ENCODE data around the gene PHACTR3.

PHACTR3 gene

GRCh38 chr20:59706400-59706693 is 102.0 kb downstream of the PHACTR3 start:
- DNase-seq: no peak

DNA sequence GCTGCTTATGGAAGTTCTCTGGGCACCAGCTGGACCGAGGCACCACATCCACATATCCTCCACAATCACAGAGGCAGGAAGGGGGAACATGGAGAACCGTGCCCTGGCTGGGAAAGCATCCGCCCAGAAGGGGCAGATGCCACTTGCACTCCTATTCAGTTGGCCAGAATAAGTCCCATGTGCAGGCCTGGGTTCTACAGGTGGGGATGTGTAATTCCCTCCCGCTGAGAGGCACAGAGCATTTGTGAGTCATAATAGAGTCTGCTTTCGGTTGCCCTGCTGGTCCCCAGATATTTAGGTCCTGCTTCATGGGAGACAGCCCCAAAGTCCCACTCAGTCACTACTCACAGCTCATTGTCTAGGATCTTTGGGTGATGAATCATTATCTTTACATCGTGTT is 104.0 kb downstream of the PHACTR3 start:
- DNase-seq: no peak

- DNase-seq: no peak
Observed at GRCh38 chr20:59709636-59710035, 105.3 kb downstream of the PHACTR3 start.

- no peak for DNase-seq
Observed at GRCh38 chr20:59718071-59718470, 113.7 kb downstream of the PHACTR3 start.

DNA sequence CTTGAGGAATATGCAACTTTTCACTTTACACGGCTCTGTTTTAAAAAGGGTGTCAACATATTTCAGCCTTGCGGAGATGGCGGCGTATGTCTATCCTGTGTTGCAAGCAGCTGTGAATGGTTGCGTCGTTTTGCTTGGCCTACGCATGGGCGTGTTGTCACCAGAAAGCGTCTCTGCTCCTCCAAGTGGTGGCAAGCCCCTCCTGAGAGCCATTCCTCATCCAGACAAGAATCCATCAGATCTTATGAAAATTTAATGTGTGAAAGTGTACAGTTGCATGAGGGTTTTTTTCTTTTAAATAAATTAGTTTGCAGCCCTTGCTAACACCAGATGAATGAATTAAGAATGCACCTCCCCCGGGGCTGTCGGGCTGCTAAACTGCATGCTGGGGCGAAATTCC is 114.4 kb downstream of the PHACTR3 start:
- no peak for DNase-seq

GRCh38 chr20:59720013-59720412 is 115.7 kb downstream of the PHACTR3 start:
- no peak for DNase-seq

DNA sequence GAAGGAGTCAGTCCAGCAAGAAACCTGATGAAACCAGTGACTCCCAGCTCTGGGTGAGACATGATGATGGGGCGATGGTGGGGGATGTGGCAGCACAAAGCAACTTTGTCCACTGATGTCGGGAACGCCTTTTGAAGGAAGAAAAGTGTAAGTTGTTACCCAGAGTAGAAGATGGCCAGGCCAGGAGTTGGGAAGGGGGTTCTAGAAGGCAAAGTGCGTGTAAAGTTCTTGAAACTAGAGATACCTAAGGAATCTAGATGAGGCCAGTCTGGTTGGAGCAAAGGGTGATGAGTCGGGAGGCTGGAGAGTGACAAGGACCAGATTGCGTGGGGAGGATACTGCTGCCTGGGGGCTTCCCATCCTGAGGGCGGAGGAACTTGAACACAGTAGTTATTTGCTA is 117.0 kb downstream of the PHACTR3 start:
- DNase-seq: no peak

DNA sequence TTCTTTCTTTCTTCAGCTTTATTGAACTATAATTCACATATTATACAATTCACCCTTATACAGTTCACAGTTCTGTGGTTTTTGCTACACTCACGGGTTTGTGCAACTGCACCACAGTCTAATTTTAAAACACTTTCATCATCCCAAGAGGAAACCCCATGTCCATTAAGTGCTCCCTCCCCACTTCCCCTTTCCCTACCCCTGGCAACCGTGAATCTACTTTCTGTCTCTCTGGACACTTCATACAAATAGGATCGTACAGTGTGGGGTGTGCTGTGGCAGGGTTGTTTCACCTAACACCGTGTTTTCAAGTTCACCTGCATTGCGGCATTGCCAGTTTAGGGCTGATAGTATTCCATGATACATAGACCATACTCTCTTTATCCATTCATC is 118.8 kb downstream of the PHACTR3 start:
- no peak for DNase-seq

- peak; percentile 33 for DNase-seq
Observed at GRCh38 chr20:59723607-59724456, 119.5 kb downstream of the PHACTR3 start.

DNA sequence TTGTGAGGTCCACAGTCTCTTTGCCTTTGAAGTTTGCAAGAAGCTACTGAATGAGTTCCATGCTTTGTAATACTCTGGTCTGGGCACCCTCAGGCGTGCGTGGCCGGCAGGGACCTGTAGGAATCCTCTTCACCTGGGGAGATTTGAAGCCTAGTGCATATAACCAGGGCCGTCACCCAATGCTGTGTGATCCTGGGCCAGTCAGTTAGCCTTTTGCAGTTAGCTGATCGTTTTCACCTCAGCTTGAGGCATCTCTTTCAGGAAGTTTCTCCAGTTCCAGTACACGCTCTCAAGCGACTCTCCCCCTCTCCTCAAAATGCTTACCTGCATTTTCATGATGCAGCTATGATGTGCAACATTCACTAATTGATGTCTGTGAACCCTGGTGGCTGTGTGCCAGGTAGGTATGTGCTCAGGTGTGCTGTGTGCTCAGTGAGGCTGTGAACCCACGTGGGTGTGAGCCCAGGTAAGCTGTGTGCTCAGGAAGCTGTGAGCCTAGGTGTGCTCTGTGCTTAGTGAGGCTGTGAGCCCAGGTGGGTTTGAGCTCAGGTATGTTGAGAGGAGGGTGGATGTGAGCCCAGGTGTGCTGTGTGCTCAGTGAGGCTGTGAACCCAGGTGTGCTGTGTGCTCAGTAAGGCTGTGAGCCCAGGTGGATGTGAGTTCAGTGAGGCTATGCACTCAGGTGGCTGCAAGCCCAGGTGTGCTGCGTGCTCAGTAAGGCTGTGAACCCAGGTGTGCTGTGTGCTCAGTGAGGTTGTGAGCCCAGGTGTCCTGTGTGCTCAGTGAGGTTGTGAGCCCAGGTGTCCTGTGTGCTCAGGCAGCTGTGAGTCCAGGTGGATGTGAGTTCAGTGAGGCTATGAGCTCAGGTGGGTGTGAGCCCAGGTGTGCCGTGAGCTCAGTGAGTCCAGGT is 120.4 kb downstream of the PHACTR3 start:
- no peak for DNase-seq

DNA sequence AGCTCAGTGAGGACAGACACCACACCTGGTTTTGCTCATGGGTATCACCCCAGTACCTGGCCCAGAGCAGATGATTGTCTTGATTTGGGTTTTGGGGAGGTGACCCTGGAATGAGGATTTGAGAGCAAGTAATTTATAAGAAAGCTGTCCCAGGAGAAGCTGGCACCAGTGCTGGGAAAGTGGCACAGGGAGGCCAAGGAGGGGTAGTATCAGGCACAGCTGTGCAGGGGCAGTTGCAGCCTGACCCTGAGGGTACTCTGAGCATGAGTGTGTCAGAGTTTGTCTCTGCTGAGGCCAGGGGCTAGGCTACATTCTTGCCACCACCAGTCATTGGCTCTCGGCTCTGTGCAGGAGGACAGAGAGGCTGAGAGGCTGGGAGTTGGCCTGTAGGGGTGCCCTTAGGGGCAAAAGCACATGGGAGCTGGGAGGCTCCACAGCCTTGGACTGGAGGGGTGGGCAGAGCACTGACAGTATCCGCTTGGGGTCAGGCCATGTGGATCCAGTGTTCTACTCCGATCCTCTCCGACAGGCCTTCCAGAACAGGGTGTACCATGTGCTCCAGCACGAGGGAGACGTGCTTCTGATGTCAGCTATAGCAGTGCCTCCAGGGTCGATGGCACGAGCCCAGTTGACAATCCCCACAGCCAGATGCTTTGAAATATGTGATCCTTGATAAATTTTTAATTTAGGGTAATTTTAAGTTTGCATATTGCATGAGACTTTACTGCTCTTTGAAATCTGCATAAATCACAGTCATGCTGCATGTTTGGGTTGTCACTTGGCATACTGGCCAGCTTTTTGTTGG is 121.3 kb downstream of the PHACTR3 start:
- no peak for DNase-seq

DNA sequence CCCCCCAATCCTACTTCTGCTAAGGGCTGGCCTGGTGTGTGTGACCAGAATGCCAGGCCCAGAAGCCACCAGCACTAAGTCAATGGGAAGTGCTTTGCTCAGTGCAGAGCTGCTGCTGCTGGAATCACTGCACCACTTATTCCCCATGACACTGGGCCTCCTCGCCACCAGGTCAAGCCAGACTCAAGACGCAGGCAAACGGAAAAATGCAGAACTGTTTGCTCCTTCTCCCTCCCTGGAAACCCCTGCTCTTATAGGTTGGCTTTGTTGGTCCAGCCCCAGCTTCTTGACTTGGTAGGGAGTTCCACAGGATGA is 121.9 kb downstream of the PHACTR3 start:
- DNase-seq: no peak

GRCh38 chr20:59728722-59729430 is 124.5 kb downstream of the PHACTR3 start:
- no peak for DNase-seq

DNA sequence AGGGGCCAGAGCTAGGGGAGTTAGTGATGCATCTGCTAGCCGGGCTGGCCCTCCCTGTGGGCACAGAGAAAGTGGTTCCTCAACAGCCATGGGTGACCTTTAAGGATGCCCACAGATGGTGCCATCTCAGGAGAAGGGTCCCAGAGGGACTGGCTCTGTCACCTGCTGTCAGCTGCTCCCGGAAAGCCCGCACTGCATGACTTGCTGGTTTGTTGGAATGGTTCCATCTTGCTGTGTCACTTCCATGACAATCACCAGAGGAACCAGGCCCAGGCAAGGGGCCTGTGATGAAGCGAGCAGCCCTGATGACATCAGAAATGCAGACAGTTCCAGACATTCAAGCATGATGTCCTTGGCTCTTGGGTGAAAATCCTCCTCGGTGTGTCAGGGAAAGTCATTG is 125.2 kb downstream of the PHACTR3 start:
- no peak for DNase-seq

- no peak for DNase-seq
Observed at GRCh38 chr20:59730722-59731121, 126.4 kb downstream of the PHACTR3 start.

DNA sequence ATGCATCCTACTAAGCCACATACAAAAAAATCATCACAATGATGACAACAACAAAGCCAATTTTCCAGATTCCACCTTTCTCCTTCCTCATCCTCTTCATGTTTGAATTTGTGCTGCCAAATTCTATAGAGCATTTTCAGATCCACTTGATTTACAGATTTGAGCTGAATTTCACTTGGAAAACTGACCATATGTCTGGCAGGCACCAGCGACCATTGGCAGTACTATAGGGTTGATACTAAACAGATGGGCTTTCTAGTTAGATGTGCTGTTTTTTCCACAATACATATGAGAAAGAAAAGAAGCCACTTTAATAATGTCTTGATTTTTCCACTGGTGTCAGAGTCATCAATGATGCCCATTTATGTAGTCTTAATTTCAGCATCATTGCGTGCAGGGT is 127.0 kb downstream of the PHACTR3 start:
- no peak for DNase-seq

DNA sequence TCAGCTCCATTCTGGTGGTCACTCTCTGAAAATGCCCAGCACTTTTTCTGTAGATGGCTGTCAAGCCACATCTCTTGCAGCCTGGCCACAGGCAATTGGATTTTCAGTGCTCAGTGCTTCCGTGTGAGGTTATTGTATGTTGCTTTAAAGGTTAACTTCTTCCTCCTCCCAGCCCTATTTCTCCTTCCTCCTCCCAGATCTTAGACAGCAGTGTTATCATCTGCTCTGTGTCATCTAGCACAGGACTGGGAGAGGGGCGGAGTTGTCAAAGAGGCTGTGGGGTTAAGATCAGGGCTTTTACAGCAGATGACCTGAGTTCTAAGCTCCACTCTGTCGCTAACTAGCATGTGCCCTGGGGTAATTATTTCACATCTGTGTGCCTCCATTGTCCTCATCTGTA is 129.0 kb downstream of the PHACTR3 start:
- DNase-seq: no peak

GRCh38 chr20:59735486-59735885 is 131.1 kb downstream of the PHACTR3 start:
- no peak for DNase-seq

- no peak for DNase-seq
Observed at GRCh38 chr20:59735917-59736316, 131.6 kb downstream of the PHACTR3 start.

DNA sequence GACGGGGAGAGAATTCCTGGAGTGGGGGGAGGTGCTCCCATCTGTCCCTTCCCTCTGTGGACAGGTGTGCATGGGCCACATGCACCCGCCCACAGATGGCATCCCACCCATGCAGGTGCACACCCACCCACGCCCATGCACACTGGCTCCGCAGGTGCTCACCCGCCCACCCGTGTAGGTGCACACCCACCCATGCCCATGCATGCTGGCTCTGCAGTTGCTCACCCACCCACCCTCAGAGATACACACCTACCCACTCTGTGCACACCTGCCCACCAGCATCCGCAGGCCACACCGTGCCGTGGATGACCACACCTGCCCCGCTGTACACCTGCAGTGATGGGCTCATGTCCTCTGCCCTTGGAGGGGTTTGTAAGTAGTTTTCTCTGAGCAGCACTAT is 132.0 kb downstream of the PHACTR3 start:
- no peak for DNase-seq

- no peak for DNase-seq
Observed at GRCh38 chr20:59737073-59737666, 132.8 kb downstream of the PHACTR3 start.

- no peak for DNase-seq
Observed at GRCh38 chr20:59737816-59738215, 133.5 kb downstream of the PHACTR3 start.

GRCh38 chr20:59738851-59739250 is 134.5 kb downstream of the PHACTR3 start:
- DNase-seq: no peak

Data from NCI-H1436 (cell line).